OCI-LY7 (cell line): ENCODE data around the gene TIMP4. TPM values are rescaled to one million over a fixed set of nuclear protein-coding genes. Genes with fewer than 3 reads are reported as not detected.

Source experiments
- BruUV-seq: library from RNA; stranded (reverse); fragments of 400-500 nt; replicated peaks from 2 replicates; lab custom pipeline; 2021; lab: Mats Ljungman, UMichigan
- CTCF ChIA-PET: fragments of 300-600 bp; sonication (Branson Sonifier 250); formaldehyde crosslinking; loops from one replicate; lab custom pipeline; 2022; ENCODE audit warnings: antibody characterized with exemption; ENCODE audit not compliant: unreplicated experiment; lab: Charles Lee
- POLR2A ChIA-PET: fragments of 300-600 bp; sonication (Branson Sonifier 250); formaldehyde crosslinking; loops from one replicate; lab custom pipeline; 2022; ENCODE audit warnings: antibody characterized with exemption; lab: Charles Lee
- DNase-seq: peaks from one replicate; pipeline ENCODE4 v3.0.0-alpha.2; 2015; ENCODE audit warnings: low spot score
- H2AFZ ChIP-seq: fragments of 200-600 bp; sonication (generic), shearing (Covaris generic); 2 replicates; pipeline ENCODE4 v1.6.1; 2014; ENCODE audit warnings: mild to moderate bottlenecking, antibody characterized with exemption, low read length, moderate library complexity
- H3K27ac ChIP-seq: fragments of 200-600 bp; sonication (generic); 2 replicates; pipeline ENCODE4 v1.5.1; 2014; ENCODE audit warnings: mixed run types, low read depth, mild to moderate bottlenecking, moderate library complexity, low read length, inconsistent platforms; ENCODE audit not compliant: poor library complexity, severe bottlenecking
- H3K36me3 ChIP-seq: fragments of 200-600 bp; sonication (generic); 2 replicates; pipeline ENCODE4 v1.6.1; 2014; ENCODE audit warnings: mild to moderate bottlenecking, antibody characterized with exemption, low read length, moderate library complexity, mixed read lengths; ENCODE audit not compliant: insufficient read depth
- H3K4me1 ChIP-seq: fragments of 200-600 bp; sonication (generic); 2 replicates; pipeline ENCODE4 v1.5.1; 2014; ENCODE audit warnings: mild to moderate bottlenecking, low read length; ENCODE audit not compliant: insufficient read depth, poor library complexity, severe bottlenecking
- H3K4me2 ChIP-seq: fragments of 200-600 bp; sonication (generic); 2 replicates; pipeline ENCODE4 v1.6.1; 2014; ENCODE audit warnings: mild to moderate bottlenecking, low read length
- H3K4me3 ChIP-seq: fragments of 200-600 bp; sonication (generic); 2 replicates; pipeline ENCODE4 v1.5.1; 2014; ENCODE audit warnings: mild to moderate bottlenecking, low read depth, low read length; ENCODE audit not compliant: poor library complexity, severe bottlenecking
- H3K79me2 ChIP-seq: fragments of 200-600 bp; sonication (generic); 2 replicates; pipeline ENCODE4 v1.6.1; 2016; ENCODE audit warnings: low read depth, mild to moderate bottlenecking, low read length, moderate library complexity, mixed read lengths; ENCODE audit not compliant: insufficient read depth
- H3K9me2 ChIP-seq: fragments of 200-600 bp; sonication (generic); 2 replicates; pipeline ENCODE4 v1.6.1; 2016; ENCODE audit warnings: mild to moderate bottlenecking, low read length, mixed read lengths; ENCODE audit not compliant: insufficient read depth
- H3K9me3 ChIP-seq: fragments of 200-600 bp; sonication (generic); 2 replicates; pipeline ENCODE4 v1.6.1; 2014; ENCODE audit warnings: mild to moderate bottlenecking, mixed run types, low read length, mixed read lengths
- H4K20me1 ChIP-seq: fragments of 200-600 bp; sonication (generic); 2 replicates; pipeline ENCODE4 v1.6.1; 2014; ENCODE audit warnings: mild to moderate bottlenecking, antibody characterized with exemption, low read length, moderate library complexity, mixed read lengths; ENCODE audit not compliant: insufficient read depth
- CTCF ChIP-seq: fragments of 200-600 bp; sonication (generic); conservative IDR thresholded peaks from 2 replicates; pipeline ENCODE4 v1.5.1; 2014; ENCODE audit warnings: mild to moderate bottlenecking, antibody characterized with exemption, low read length, moderate library complexity, mixed read lengths
- EZH2phosphoT487 ChIP-seq: fragments of 200-600 bp; sonication (generic); IDR thresholded peaks from 2 replicates; pipeline ENCODE4 v1.6.1; 2018; ENCODE audit warnings: low read depth, borderline replicate concordance, mild to moderate bottlenecking, mixed run types, antibody characterized with exemption, low read length, moderate library complexity, mixed read lengths
- intact Hi-C: fragments of 100-400 bp; cut with micrococcal nuclease; formaldehyde crosslinking; loops from one replicate; pipeline ENCODE4 v1.10.0; 2022; ENCODE audit not compliant: unreplicated experiment
- total RNA-seq, 2 experiments: library from RNA; depleted of rRNA in 1 of 2; stranded (reverse); fragments of >200 nt in 1 of 2; shearing (Covaris generic) in 1 of 2; gene quantifications; 2 replicates each; pipeline ENCODE4 v1.2.3, GENCODE V29; 2014 to 2022

TIMP4 gene
- total RNA-seq, 2 experiments from 2014 or later: not detected

GRCh38 chr3:12150112-12150511 is 8.6 kb downstream of the TIMP4 start:
- TF ChIP-seq EZH2phosphoT487 (no peak), CTCF (no peak)
- ChIA-PET POLR2A (no interaction called here), CTCF (no interaction called here)
- no peak overlapping the region for H3K27ac ChIP-seq
- DNase-seq: no peak
- H2AFZ ChIP-seq: no peak overlapping the region
- H3K4me1 ChIP-seq: no peaks in the 10 kb centered on the region
- no peaks in the 10 kb centered on the region for H3K79me2 ChIP-seq
- no TSS peak for BruUV-seq
- H3K4me2 ChIP-seq: no peak overlapping the region
- H3K4me3 ChIP-seq: no peak overlapping the region
- H3K9me2 ChIP-seq: no peaks in the 10 kb centered on the region
- intact Hi-C loops: no loop called here
- H3K36me3 ChIP-seq: no peaks in the 10 kb centered on the region
- no peaks in the 10 kb centered on the region for H3K9me3 ChIP-seq
- H4K20me1 ChIP-seq: no peaks in the 10 kb centered on the region

GRCh38 chr3:12149029-12149428 is 9.7 kb downstream of the TIMP4 start:
- H3K4me1 ChIP-seq: no peaks in the 10 kb centered on the region
- H3K4me2 ChIP-seq: no peak overlapping the region
- CTCF ChIA-PET: no interaction called here
- TF ChIP-seq CTCF (no peak), EZH2phosphoT487 (no peak)
- H4K20me1 ChIP-seq: no peaks in the 10 kb centered on the region
- no peaks in the 10 kb centered on the region for H3K36me3 ChIP-seq
- H3K27ac ChIP-seq: no peak overlapping the region
- intact Hi-C loops: no loop called here
- POLR2A ChIA-PET: no interaction called here
- no TSS peak for BruUV-seq
- H3K4me3 ChIP-seq: no peak overlapping the region
- no peak overlapping the region for H2AFZ ChIP-seq
- no peaks in the 10 kb centered on the region for H3K9me3 ChIP-seq
- no peaks in the 10 kb centered on the region for H3K79me2 ChIP-seq
- H3K9me2 ChIP-seq: no peaks in the 10 kb centered on the region
- DNase-seq: no peak

GRCh38 chr3:12148183-12148940 is 10.3 kb downstream of the TIMP4 start:
- H3K4me3 ChIP-seq: no peak overlapping the region
- no peaks in the 10 kb centered on the region for H3K4me1 ChIP-seq
- TF ChIP-seq CTCF (no peak), EZH2phosphoT487 (no peak)
- no TSS peak for BruUV-seq
- ChIA-PET POLR2A (interaction anchor here (0.5 kb wide), 1 partner anchor 31 kb away, joined by 4 read pairs; no protein-coding TSS in a partner anchor), CTCF (no interaction called here)
- no peaks in the 10 kb centered on the region for H3K79me2 ChIP-seq
- intact Hi-C loops: no loop called here
- no peaks in the 10 kb centered on the region for H3K9me3 ChIP-seq
- no peak overlapping the region for H3K4me2 ChIP-seq
- no peaks in the 10 kb centered on the region for H3K36me3 ChIP-seq
- no peak overlapping the region for H3K27ac ChIP-seq
- no peaks in the 10 kb centered on the region for H4K20me1 ChIP-seq
- DNase-seq: no peak
- H3K9me2 ChIP-seq: no peaks in the 10 kb centered on the region
- no peak overlapping the region for H2AFZ ChIP-seq
